ENCODE data around the gene L3MBTL1.

DNA sequence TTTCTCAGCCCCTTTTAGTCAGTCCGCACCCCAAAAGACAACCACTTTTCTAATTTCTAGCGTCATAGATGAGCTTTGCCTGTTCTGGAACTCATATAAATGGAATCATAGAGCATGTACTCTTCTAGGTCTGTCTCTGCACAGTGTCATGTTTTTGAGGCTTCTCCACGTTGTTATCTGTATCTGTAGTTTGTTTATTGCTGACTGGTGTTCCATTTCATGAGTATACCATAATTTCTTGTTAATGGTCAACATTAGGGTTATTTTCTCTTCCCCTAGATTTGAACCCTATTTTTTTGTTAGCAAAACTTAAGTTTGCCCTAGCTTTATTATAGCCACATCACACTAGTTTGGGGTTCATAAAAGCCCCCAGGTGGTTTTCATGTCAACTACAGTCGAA is 35.2 kb downstream of the L3MBTL1 start:
- TF ChIP-seq, protein P1, sequence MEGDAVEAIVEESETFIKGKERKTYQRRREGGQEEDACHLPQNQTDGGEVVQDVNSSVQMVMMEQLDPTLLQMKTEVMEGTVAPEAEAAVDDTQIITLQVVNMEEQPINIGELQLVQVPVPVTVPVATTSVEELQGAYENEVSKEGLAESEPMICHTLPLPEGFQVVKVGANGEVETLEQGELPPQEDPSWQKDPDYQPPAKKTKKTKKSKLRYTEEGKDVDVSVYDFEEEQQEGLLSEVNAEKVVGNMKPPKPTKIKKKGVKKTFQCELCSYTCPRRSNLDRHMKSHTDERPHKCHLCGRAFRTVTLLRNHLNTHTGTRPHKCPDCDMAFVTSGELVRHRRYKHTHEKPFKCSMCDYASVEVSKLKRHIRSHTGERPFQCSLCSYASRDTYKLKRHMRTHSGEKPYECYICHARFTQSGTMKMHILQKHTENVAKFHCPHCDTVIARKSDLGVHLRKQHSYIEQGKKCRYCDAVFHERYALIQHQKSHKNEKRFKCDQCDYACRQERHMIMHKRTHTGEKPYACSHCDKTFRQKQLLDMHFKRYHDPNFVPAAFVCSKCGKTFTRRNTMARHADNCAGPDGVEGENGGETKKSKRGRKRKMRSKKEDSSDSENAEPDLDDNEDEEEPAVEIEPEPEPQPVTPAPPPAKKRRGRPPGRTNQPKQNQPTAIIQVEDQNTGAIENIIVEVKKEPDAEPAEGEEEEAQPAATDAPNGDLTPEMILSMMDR (IDR thresholded peaks at IDR 0.05 in 2 of 3, conservative IDR thresholded peaks at IDR 0.05 in 1 of 3; ENCODE audit: borderline replicate concordance in 1 of 3, insufficient read depth in 1 of 3, low read depth in 2 of 3, low read length in 2 of 3), result no peak
- TF ChIP-seq POLR2A (IDR thresholded peaks at IDR 0.05; ENCODE audit: borderline replicate concordance, extremely low read depth, insufficient read depth, insufficient read length), result no peak
- no peak for TF ChIP-seq JUND (IDR thresholded peaks at IDR 0.05)
- no peak for TF ChIP-seq POLR2AphosphoS5 (IDR thresholded peaks at IDR 0.05; ENCODE audit: low read depth, low read length)
- no peak for TF ChIP-seq TCF7L2 (IDR thresholded peaks at IDR 0.05; ENCODE audit: borderline replicate concordance, extremely low read depth, insufficient read depth, insufficient read length)
- TF ChIP-seq EGR1 (IDR thresholded peaks at IDR 0.05; ENCODE audit: low read depth), result no peak
- no peak for TF ChIP-seq SP1 (IDR thresholded peaks at IDR 0.05; ENCODE audit: low read depth)
- TF ChIP-seq, protein P2, sequence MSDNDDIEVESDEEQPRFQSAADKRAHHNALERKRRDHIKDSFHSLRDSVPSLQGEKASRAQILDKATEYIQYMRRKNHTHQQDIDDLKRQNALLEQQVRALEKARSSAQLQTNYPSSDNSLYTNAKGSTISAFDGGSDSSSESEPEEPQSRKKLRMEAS (IDR thresholded peaks at IDR 0.05), result no peak
- no peak for TF ChIP-seq YY1 (IDR thresholded peaks at IDR 0.05; ENCODE audit: extremely low read depth, insufficient replicate concordance, low read depth, low read length)
- no peak for TF ChIP-seq SRF (IDR thresholded peaks at IDR 0.05; ENCODE audit: low read depth)
- no peak for TF ChIP-seq CEBPB (IDR thresholded peaks at IDR 0.05; ENCODE audit: low read depth)
- TF ChIP-seq RAD21 (IDR thresholded peaks at IDR 0.05; ENCODE audit: low read depth), result no peak

All from HCT116 (cell line).